HG03442 (cell line): ENCODE data around the gene NCK2.

Experiments used
- ATAC-seq: cut with Tn5 transposase; IDR thresholded peaks from one replicate; pipeline ENCODE4 v1.9.1; 2021; ENCODE audit warnings: mild to moderate bottlenecking, moderate library complexity; ENCODE audit not compliant: unreplicated experiment

Gene NCK2

GRCh38 chr2:105911425-105911824 is 166.7 kb downstream of the NCK2 start:
- no peak for ATAC-seq

- no peak for ATAC-seq
These were observed 167.4 kb downstream of the NCK2 start for GRCh38 chr2:105912081-105912480.

- ATAC-seq, result peak; percentile 73
These were observed 170.4 kb downstream of the NCK2 start for GRCh38 chr2:105915005-105915558.

GRCh38 chr2:105917226-105917625 is 172.5 kb downstream of the NCK2 start:
- ATAC-seq, result no peak

GRCh38 chr2:105917688-105918087 is 173.0 kb downstream of the NCK2 start:
- ATAC-seq, result no peak

GRCh38 chr2:105919191-105919811 is 174.6 kb downstream of the NCK2 start:
- no peak for ATAC-seq

- no peak for ATAC-seq
These were observed 175.1 kb downstream of the NCK2 start for GRCh38 chr2:105919826-105920225.

GRCh38 chr2:105924271-105924670 is 179.6 kb downstream of the NCK2 start:
- no peak for ATAC-seq

- ATAC-seq, result no peak
These were observed 180.2 kb downstream of the NCK2 start for GRCh38 chr2:105924932-105925331.

- no peak for ATAC-seq
These were observed 180.7 kb downstream of the NCK2 start for GRCh38 chr2:105925390-105925789.

- no peak for ATAC-seq
These were observed 182.4 kb downstream of the NCK2 start for GRCh38 chr2:105926960-105927678.

GRCh38 chr2:105928086-105928485 is 183.4 kb downstream of the NCK2 start:
- no peak for ATAC-seq

- no peak for ATAC-seq
These were observed 183.9 kb downstream of the NCK2 start for GRCh38 chr2:105928563-105928962.

- no peak for ATAC-seq
These were observed 184.8 kb downstream of the NCK2 start for GRCh38 chr2:105929516-105929915.

GRCh38 chr2:105932582-105932981 is 187.9 kb downstream of the NCK2 start:
- no peak for ATAC-seq

GRCh38 chr2:105933906-105934305 is 189.2 kb downstream of the NCK2 start:
- no peak for ATAC-seq

- ATAC-seq, result no peak
These were observed 189.8 kb downstream of the NCK2 start for GRCh38 chr2:105934467-105934866.

- no peak for ATAC-seq
These were observed 190.4 kb downstream of the NCK2 start for GRCh38 chr2:105935063-105935462.

GRCh38 chr2:105936954-105937353 is 192.2 kb downstream of the NCK2 start:
- ATAC-seq, result no peak

- no peak for ATAC-seq
These were observed 192.9 kb downstream of the NCK2 start for GRCh38 chr2:105937498-105938097.
